Neuronal stem cell (in vitro differentiated cells): ENCODE results near the gene DBNDD1.
A peak's percentile ranks its signal among the peaks of the same experiment; 100 is the strongest.

Experiments
- DNase-seq: peaks from one replicate; pipeline ENCODE4 v3.0.0-alpha.2; 2013; ENCODE audit warnings: low spot score
- H2AFZ ChIP-seq: one replicate; pipeline ENCODE4 v1.6.1; 2013; ENCODE audit warnings: mild to moderate bottlenecking, low read length, inconsistent platforms
- H2AK5ac ChIP-seq: 2 replicates; pipeline ENCODE4 v1.6.1; 2013; ENCODE audit warnings: low read depth, mild to moderate bottlenecking, inconsistent platforms, low read length, moderate library complexity, mixed read lengths
- H2BK120ac ChIP-seq: 2 replicates; pipeline ENCODE4 v1.6.1; 2013; ENCODE audit warnings: low read depth, mild to moderate bottlenecking, inconsistent platforms, low read length, moderate library complexity, mixed read lengths
- H2BK12ac ChIP-seq: one replicate; pipeline ENCODE4 v1.6.1; 2013; ENCODE audit warnings: low read length, inconsistent platforms
- H2BK15ac ChIP-seq: 2 replicates; pipeline ENCODE4 v1.6.1; 2013; ENCODE audit warnings: mild to moderate bottlenecking, low read length, inconsistent platforms, mixed read lengths
- H2BK5ac ChIP-seq: one replicate; pipeline ENCODE4 v1.6.1; 2013; ENCODE audit warnings: inconsistent platforms, mild to moderate bottlenecking, low read length, moderate library complexity
- H3K14ac ChIP-seq: one replicate; pipeline ENCODE4 v1.6.1; 2013; ENCODE audit warnings: low read length, inconsistent platforms
- H3K18ac ChIP-seq: 2 replicates; pipeline ENCODE4 v1.6.1; 2013; ENCODE audit warnings: low read length, inconsistent platforms
- H3K23ac ChIP-seq: 2 replicates; pipeline ENCODE4 v1.6.1; 2013; ENCODE audit warnings: low read depth, mild to moderate bottlenecking, mixed read lengths, low read length, inconsistent platforms; ENCODE audit not compliant: poor library complexity
- H3K27ac ChIP-seq: replicated peaks from 3 replicates; pipeline ENCODE4 v1.5.1; 2013; ENCODE audit warnings: low read length, inconsistent platforms
- H3K27me3 ChIP-seq, 3 experiments: 2 replicates each; pipeline ENCODE4 v1.6.1; 2013; ENCODE audit warnings: low read length in 3 of 3, mild to moderate bottlenecking in 2 of 3, inconsistent platforms in 1 of 3, low read depth in 1 of 3, mixed read lengths in 1 of 3, moderate library complexity in 1 of 3; ENCODE audit not compliant: control insufficient read depth in 3 of 3, insufficient read depth in 3 of 3
- H3K36me3 ChIP-seq, 2 donors: replicated peaks in 1 of 2; 2 replicates each; pipeline ENCODE4 v1.6.1; 2013; ENCODE audit warnings: low read length in 2 of 2; ENCODE audit not compliant: control insufficient read depth in 2 of 2, insufficient read depth in 2 of 2
- H3K4ac ChIP-seq: 2 replicates; pipeline ENCODE4 v1.6.1; 2013; ENCODE audit warnings: inconsistent platforms, mild to moderate bottlenecking, low read length, moderate library complexity
- H3K4me1 ChIP-seq, 2 donors: 1 replicate in 1 of 2; 2 replicates in 1 of 2; pipeline ENCODE4 v1.6.1; 2013; ENCODE audit warnings: low read length in 2 of 2, low read depth in 1 of 2; ENCODE audit not compliant: control insufficient read depth in 2 of 2, insufficient read depth in 1 of 2
- H3K4me2 ChIP-seq: one replicate; pipeline ENCODE4 v1.6.1; 2013; ENCODE audit warnings: mild to moderate bottlenecking, low read length, inconsistent platforms; ENCODE audit not compliant: insufficient read depth, poor library complexity, severe bottlenecking
- H3K4me3 ChIP-seq, 2 donors: 2 replicates each; pipeline ENCODE4 v1.5.1; 2013; ENCODE audit warnings: low read length in 2 of 2, mild to moderate bottlenecking in 2 of 2, inconsistent platforms in 1 of 2, moderate library complexity in 1 of 2
- H3K79me1 ChIP-seq: one replicate; pipeline ENCODE4 v1.6.1; 2013; ENCODE audit warnings: low read depth, mild to moderate bottlenecking, inconsistent platforms, low read length, moderate library complexity
- H3K9ac ChIP-seq: one replicate; pipeline ENCODE4 v1.6.1; 2013; ENCODE audit warnings: mild to moderate bottlenecking, low read depth, low read length, inconsistent platforms; ENCODE audit not compliant: poor library complexity
- H3K9me3 ChIP-seq, 2 donors: replicated peaks in 1 of 2; 2 replicates each; pipeline versions ENCODE3 to v1.6.1; 2013; ENCODE audit warnings: low read length in 2 of 2, mild to moderate bottlenecking in 2 of 2, inconsistent platforms in 1 of 2, low read depth in 1 of 2, mixed read lengths in 1 of 2, moderate library complexity in 1 of 2; ENCODE audit not compliant: control insufficient read depth in 2 of 2, insufficient read depth in 1 of 2
- H4K8ac ChIP-seq: one replicate; pipeline ENCODE4 v1.6.1; 2013; ENCODE audit warnings: low read depth, mild to moderate bottlenecking, inconsistent platforms, low read length, moderate library complexity
- H4K91ac ChIP-seq: one replicate; pipeline ENCODE4 v1.6.1; 2013; ENCODE audit warnings: low read length, low read depth, mild to moderate bottlenecking, inconsistent platforms; ENCODE audit not compliant: poor library complexity
- whole genome bisulfite sequencing, 2 donors: extraction: QIAGEN DNeasy Blood & Tissue Kit; methylation state at CpG; one replicate each; pipeline ENCODE4 v1.1.7; 2013; ENCODE audit warnings: missing lambda C conversion rate in 2 of 2, mixed read lengths in 1 of 2; ENCODE audit not compliant: insufficient read length in 2 of 2, insufficient replicate concordance in 1 of 2; ENCODE audit errors: extremely low coverage in 2 of 2; 5-methylcytosine and 5-hydroxymethylcytosine counted together

DBNDD1 gene

DNA sequence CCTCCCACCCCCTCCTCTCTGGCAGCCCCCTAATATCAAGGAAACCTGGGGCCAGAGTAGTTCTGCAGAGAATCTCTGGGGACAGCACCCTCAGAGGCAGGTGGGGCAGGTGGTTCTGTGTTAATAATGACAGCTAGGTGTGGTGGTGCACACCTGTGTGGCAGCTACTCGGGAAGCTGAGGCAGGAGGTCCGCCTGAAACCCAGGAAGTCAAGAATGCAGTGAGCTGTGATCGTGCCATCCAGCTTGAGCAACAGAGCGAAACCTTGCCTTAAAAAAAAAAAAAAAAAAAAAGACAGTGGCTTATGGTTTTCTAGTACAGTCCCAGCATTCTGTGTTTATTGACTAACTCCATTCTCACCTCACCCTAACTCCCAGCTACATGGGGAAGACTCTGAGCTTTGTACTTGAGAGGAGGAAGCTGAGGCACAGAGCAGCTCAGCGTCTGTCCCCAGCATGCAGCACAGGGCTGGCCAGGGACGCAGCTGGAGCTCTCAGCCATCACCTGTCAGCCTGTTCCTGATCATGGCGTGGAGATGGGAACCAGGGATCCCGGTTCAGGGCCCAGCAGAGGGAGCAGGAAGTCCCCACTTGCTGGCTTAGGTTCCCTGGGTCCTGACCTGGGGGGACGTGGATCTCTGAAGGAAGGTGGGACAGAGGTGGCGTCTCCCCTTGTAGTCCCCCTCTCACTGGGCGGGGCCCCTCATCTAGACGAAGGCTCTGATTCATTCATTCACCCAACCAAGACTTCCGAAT is 6.1 kb downstream of the DBNDD1 start:
- Histone ChIP-seq H3K4me1 (peaks cover 0 to 7% of the 10 kb centered on the region in 2 donors), H3K9me3 (no peaks in the 10 kb centered on the region), H4K91ac (no peak overlapping the region), H3K4me3 (peak overlapping the region in 1 of 2 donors; percentile 1), H2BK15ac (no peak overlapping the region), H3K27me3 (peaks cover 0 to 35% (median 4%) of the 10 kb centered on the region in 3 experiments), H3K4ac (no peak overlapping the region), H2BK12ac (no peak overlapping the region), H3K79me1 (peaks cover 12% of the 10 kb centered on the region), H2BK5ac (no peak overlapping the region), H2AK5ac (no peak overlapping the region), H4K8ac (no peak overlapping the region), H3K9ac (no peak overlapping the region), H3K4me2 (no peak overlapping the region), H3K14ac (no peak overlapping the region), H3K18ac (no peak overlapping the region), H3K36me3 (no peaks in the 10 kb centered on the region), H2BK120ac (no peak overlapping the region), H3K27ac (no peak overlapping the region), H3K23ac (peak overlapping the region; percentile 80), H2AFZ (no peak overlapping the region)
- no peak for DNase-seq
- no CpG with 5 or more reads among the region's 13 CpGs for WGBS, 2 donors

DNA sequence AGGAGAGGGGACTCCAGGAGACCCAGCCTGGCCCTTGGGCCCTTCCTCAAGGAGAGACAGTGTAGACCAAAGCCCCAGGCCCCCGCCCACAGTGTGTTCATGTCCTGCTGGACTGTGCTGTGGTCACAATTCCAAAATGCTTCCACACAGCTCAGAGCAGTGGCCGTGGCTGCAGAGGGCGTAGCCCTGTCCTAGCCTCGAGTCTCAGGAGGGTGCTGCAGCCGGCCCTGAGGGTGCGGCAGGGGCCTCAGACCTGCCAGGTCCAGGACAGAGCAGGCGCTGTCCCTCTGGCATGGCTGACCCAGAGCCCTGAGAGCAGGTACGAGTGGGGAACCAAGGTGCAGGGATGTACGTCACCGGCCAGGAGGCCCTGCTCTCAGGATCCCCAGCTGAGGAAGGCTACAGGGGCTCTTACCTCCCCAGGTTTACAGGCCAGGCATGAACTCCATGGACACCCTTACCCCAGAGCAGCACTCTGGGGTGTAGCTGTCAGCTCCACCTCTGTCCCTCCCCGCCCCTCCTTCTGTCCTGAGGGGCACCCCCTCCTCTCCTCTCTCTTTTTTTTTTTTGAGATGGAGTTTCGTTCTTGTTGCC is 7.3 kb downstream of the DBNDD1 start:
- Histone ChIP-seq H3K4ac (peak overlapping the region; percentile 11), H4K91ac (no peak overlapping the region), H3K79me1 (peaks cover 14% of the 10 kb centered on the region), H2AFZ (peak overlapping the region; percentile 35), H3K4me3 (no peak overlapping the region), H3K27ac (no peak overlapping the region), H3K14ac (peak overlapping the region; percentile 82), H3K4me1 (peaks cover 3 to 7% of the 10 kb centered on the region in 2 donors), H2BK5ac (no peak overlapping the region), H4K8ac (no peak overlapping the region), H3K23ac (peak overlapping the region; percentile 89), H3K18ac (no peak overlapping the region), H2BK15ac (no peak overlapping the region), H3K4me2 (no peak overlapping the region), H3K9me3 (no peaks in the 10 kb centered on the region), H3K36me3 (no peaks in the 10 kb centered on the region), H3K27me3 (peaks cover 0 to 26% (median 0%) of the 10 kb centered on the region in 3 experiments), H2BK120ac (no peak overlapping the region), H2AK5ac (peak overlapping the region; percentile 81), H3K9ac (peak overlapping the region; percentile 70), H2BK12ac (peak overlapping the region; percentile 84)
- no peak for DNase-seq
- WGBS, 2 donors = no CpG with 5 or more reads among the region's 12 CpGs

GRCh38 chr16:90011508-90011819 is 7.8 kb downstream of the DBNDD1 start:
- Histone ChIP-seq H3K27me3 (peaks cover 0 to 21% (median 0%) of the 10 kb centered on the region in 3 experiments), H4K8ac (peak overlapping the region; percentile 65), H3K4ac (no peak overlapping the region), H3K14ac (peak overlapping the region; percentile 82), H2BK15ac (no peak overlapping the region), H3K36me3 (no peaks in the 10 kb centered on the region), H3K4me2 (no peak overlapping the region), H3K9ac (peak overlapping the region; percentile 60), H3K79me1 (peaks cover 12% of the 10 kb centered on the region), H2BK120ac (peak overlapping the region; percentile 47), H2BK12ac (no peak overlapping the region), H4K91ac (no peak overlapping the region), H3K9me3 (no peaks in the 10 kb centered on the region), H2BK5ac (no peak overlapping the region), H3K23ac (peak overlapping the region; percentile 89), H3K4me1 (peaks cover 3 to 7% of the 10 kb centered on the region in 2 donors), H3K27ac (no peak overlapping the region), H2AK5ac (peak overlapping the region; percentile 81), H2AFZ (peak overlapping the region; percentile 35), H3K4me3 (no peak overlapping the region), H3K18ac (peak overlapping the region; percentile 92)
- DNase-seq = no peak
- WGBS, 2 donors = no CpG with 5 or more reads among the region's 11 CpGs
